HL-60 (cell line): Measurements from ENCODE around the gene SMDT1.

ENCODE experiments used
- DNase-seq, 2 experiments: peaks; one replicate each; pipeline ENCODE4 v3.0.0-alpha.2; 2010 to 2020; ENCODE audit warnings: low read depth in 1 of 2, low spot score in 1 of 2
- H3K27ac ChIP-seq: fragments of 250-450 bp; sonication (Bioruptor Pico); replicated peaks from 2 replicates; pipeline ENCODE4 v1.5.1; 2020; ENCODE audit warnings: mild to moderate bottlenecking, moderate library complexity
- H3K27me3 ChIP-seq: fragments of 250-450 bp; sonication (Bioruptor Pico); 2 replicates; pipeline ENCODE4 v1.5.1; 2021; ENCODE audit warnings: mild to moderate bottlenecking, moderate library complexity; ENCODE audit not compliant: insufficient read depth, poor library complexity, severe bottlenecking
- H3K4me3 ChIP-seq: replicated peaks from 2 replicates; pipeline ENCODE4 v1.5.1; 2011; ENCODE audit warnings: mild to moderate bottlenecking, control low read depth, low read length; ENCODE audit not compliant: insufficient read depth
- CTCF ChIP-seq: IDR thresholded peaks from one replicate; pipeline ENCODE4 v1.5.1; 2011; ENCODE audit warnings: low read length, control low read depth, inconsistent platforms; ENCODE audit not compliant: insufficient read depth
- GABPA ChIP-seq: IDR thresholded peaks from 2 replicates; pipeline ENCODE4 v1.6.1; 2012; ENCODE audit warnings: low read depth
- POLR2AphosphoS5 ChIP-seq: IDR thresholded peaks from 2 replicates; pipeline ENCODE4 v1.6.1; 2012; ENCODE audit warnings: low read depth
- REST ChIP-seq: IDR thresholded peaks from 2 replicates; pipeline ENCODE4 v1.6.1; 2012; ENCODE audit warnings: low read depth; ENCODE audit not compliant: insufficient replicate concordance
- SPI1 ChIP-seq: IDR thresholded peaks from 2 replicates; pipeline ENCODE4 v1.6.1; 2012; ENCODE audit warnings: low read depth, mild to moderate bottlenecking, borderline replicate concordance

SMDT1 gene

GRCh38 chr22:42061041-42061440 is 18.5 kb upstream of the SMDT1 start:
- Histone ChIP-seq H3K4me3 (no peak overlapping the region), H3K27ac (no peak overlapping the region), H3K27me3 (no peaks in the 10 kb centered on the region)
- no peak for DNase-seq
- no peak for TF ChIP-seq SPI1
- no peak for TF ChIP-seq REST
- no peak for TF ChIP-seq POLR2AphosphoS5
- TF ChIP-seq CTCF = no peak
- no peak for TF ChIP-seq GABPA

- TF ChIP-seq CTCF (no peak), SPI1 (no peak), GABPA (no peak), POLR2AphosphoS5 (no peak), REST (no peak)
- no peak overlapping the region for H3K4me3 ChIP-seq
- H3K27me3 ChIP-seq = no peaks in the 10 kb centered on the region
- DNase-seq = no peak
- no peak overlapping the region for H3K27ac ChIP-seq
Measured at GRCh38 chr22:42062506-42063170, 16.9 kb upstream of the SMDT1 start.

GRCh38 chr22:42064629-42065028 is 14.9 kb upstream of the SMDT1 start:
- no peak for DNase-seq
- no peaks in the 10 kb centered on the region for H3K27me3 ChIP-seq
- H3K4me3 ChIP-seq = no peak overlapping the region
- H3K27ac ChIP-seq = no peak overlapping the region
- TF ChIP-seq CTCF (no peak), REST (no peak), SPI1 (no peak), POLR2AphosphoS5 (no peak), GABPA (no peak)
